Endothelial cell of umbilical vein (primary cell): ENCODE measurements around the gene P2RX1.

Source experiments
- CTCF ChIP-seq, 2 donors: IDR thresholded peaks; 1 replicate in 1 of 2; 2 replicates in 1 of 2; pipeline ENCODE4 v1.5.1; 2011; ENCODE audit warnings: low read length in 2 of 2, mild to moderate bottlenecking in 2 of 2, moderate library complexity in 2 of 2, control low read depth in 1 of 2, inconsistent platforms in 1 of 2, low read depth in 1 of 2; ENCODE audit not compliant: insufficient read depth in 1 of 2; ENCODE audit errors: extremely low read depth in 1 of 2
- EZH2 ChIP-seq: IDR thresholded peaks from 2 replicates; pipeline ENCODE4 v1.6.1; 2012; ENCODE audit warnings: borderline replicate concordance, low read depth, mild to moderate bottlenecking, moderate library complexity, low read length, inconsistent platforms; ENCODE audit not compliant: severe bottlenecking
- FOS ChIP-seq: IDR thresholded peaks from 2 replicates; pipeline ENCODE4 v1.6.1; 2011; ENCODE audit warnings: mild to moderate bottlenecking, low read length, moderate library complexity, borderline replicate concordance; ENCODE audit not compliant: insufficient read depth
- GATA2 ChIP-seq: IDR thresholded peaks from 2 replicates; pipeline ENCODE4 v1.7.0; 2011; ENCODE audit warnings: low read depth, mild to moderate bottlenecking, moderate library complexity, mixed read lengths, low read length; ENCODE audit not compliant: insufficient read length, insufficient read depth
- MYC ChIP-seq: IDR thresholded peaks from one replicate; pipeline ENCODE4 v1.6.1; 2011; ENCODE audit warnings: mild to moderate bottlenecking, low read depth, low read length
- POLR2A ChIP-seq: IDR thresholded peaks from 2 replicates; pipeline ENCODE4 v1.6.1; 2012; ENCODE audit warnings: low read depth, mild to moderate bottlenecking, control low read depth, low read length
- POLR2AphosphoS5 ChIP-seq: IDR thresholded peaks from 2 replicates; pipeline ENCODE4 v1.6.1; 2012; ENCODE audit warnings: low read depth, mild to moderate bottlenecking, control low read depth, low read length, moderate library complexity; ENCODE audit not compliant: insufficient read depth

- TF ChIP-seq POLR2AphosphoS5: no peak
- TF ChIP-seq CTCF (IDR thresholded peaks at IDR 0.05; ENCODE audit: extremely low read depth in 1 of 2, insufficient read depth in 1 of 2, low read depth in 1 of 2, low read length in 2 of 2): no peak
- no peak for TF ChIP-seq GATA2
- no peak for TF ChIP-seq POLR2A
- no peak for TF ChIP-seq EZH2
- no peak for TF ChIP-seq MYC
- TF ChIP-seq FOS: no peak
These were observed 44.5 kb upstream of the P2RX1 start for GRCh38 chr17:3960764-3961163.
